HepG2 (cell line): Measurements from ENCODE around the gene GPR119. TPM values are rescaled to one million over a fixed set of nuclear protein-coding genes. Genes with fewer than 3 reads are reported as not detected.

ENCODE experiments used
- BCL6 ChIP-seq: IDR thresholded peaks from 2 replicates; pipeline ENCODE4 v1.6.1; 2016; ENCODE audit warnings: missing genetic modification reagents, missing compliant biosample characterization
- FOXO1 ChIP-seq: sonication (generic); formaldehyde crosslinking; IDR thresholded peaks from 2 replicates; pipeline ENCODE4 v1.4.0; 2020; ENCODE audit warnings: missing genetic modification reagents
- KLF13 ChIP-seq: sonication (generic); formaldehyde crosslinking; IDR thresholded peaks from 2 replicates; pipeline ENCODE4 v1.4.0; 2020; ENCODE audit warnings: mild to moderate bottlenecking, missing genetic modification reagents
- KLF6 ChIP-seq: IDR thresholded peaks from 2 replicates; pipeline ENCODE4 v1.8.0; 2016; ENCODE audit warnings: missing biosample characterization, missing genetic modification reagents
- MEIS1 ChIP-seq: sonication (generic); formaldehyde crosslinking; IDR thresholded peaks from 2 replicates; pipeline ENCODE4 v1.9.0; 2021; ENCODE audit warnings: mild to moderate bottlenecking, missing genetic modification reagents, moderate library complexity, borderline replicate concordance
- MTF1 ChIP-seq: sonication (generic); formaldehyde crosslinking; IDR thresholded peaks from 2 replicates; pipeline ENCODE4 v1.5.0; 2020; ENCODE audit warnings: missing genetic modification reagents
- MZF1 ChIP-seq: sonication (generic); formaldehyde crosslinking; IDR thresholded peaks from 2 replicates; pipeline ENCODE4 v1.8.1; 2023; ENCODE audit warnings: mild to moderate bottlenecking, missing genetic modification reagents, borderline replicate concordance
- NKX3-1 ChIP-seq: sonication (generic); formaldehyde crosslinking; IDR thresholded peaks from 2 replicates; pipeline ENCODE4 v1.5.0; 2020; ENCODE audit warnings: missing genetic modification reagents
- PRMT3 ChIP-seq: sonication (generic); formaldehyde crosslinking; IDR thresholded peaks from 2 replicates; pipeline ENCODE4 v1.8.1; 2022; ENCODE audit warnings: low read depth, mild to moderate bottlenecking, moderate library complexity, missing genetic modification reagents, borderline replicate concordance
- SMAD1 ChIP-seq: sonication (generic); formaldehyde crosslinking; IDR thresholded peaks from 2 replicates; pipeline ENCODE4 v1.4.0; 2020; ENCODE audit warnings: missing genetic modification reagents, low read depth, mild to moderate bottlenecking, borderline replicate concordance
- THYN1 ChIP-seq: sonication (generic); formaldehyde crosslinking; IDR thresholded peaks from 2 replicates; pipeline ENCODE4 v1.8.1; 2023; ENCODE audit warnings: low read depth, mild to moderate bottlenecking, moderate library complexity, missing genetic modification reagents, borderline replicate concordance
- TMF1 ChIP-seq: sonication (generic); formaldehyde crosslinking; IDR thresholded peaks from 2 replicates; pipeline ENCODE4 v1.8.1; 2022; ENCODE audit warnings: low read depth, missing genetic modification reagents
- ZBTB42 ChIP-seq: sonication (generic); formaldehyde crosslinking; IDR thresholded peaks from 2 replicates; pipeline ENCODE4 v1.5.0; 2020; ENCODE audit warnings: mild to moderate bottlenecking, missing genetic modification reagents
- ZFAT ChIP-seq: sonication (generic); formaldehyde crosslinking; conservative IDR thresholded peaks from 2 replicates; pipeline ENCODE4 v1.8.1; 2023; ENCODE audit warnings: missing genetic modification reagents, inconsistent platforms
- ZNF205 ChIP-seq: IDR thresholded peaks from 2 replicates; pipeline ENCODE4 v1.6.1; 2018; ENCODE audit warnings: missing biosample characterization, missing genetic modification reagents
- ZNF329 ChIP-seq: sonication (generic); formaldehyde crosslinking; IDR thresholded peaks from 2 replicates; pipeline ENCODE4 v1.9.0; 2021; ENCODE audit warnings: low read depth, mild to moderate bottlenecking, missing genetic modification reagents
- ZNF441 ChIP-seq: sonication (generic); formaldehyde crosslinking; IDR thresholded peaks from 2 replicates; pipeline ENCODE4 v1.7.0; 2021; ENCODE audit warnings: missing genetic modification reagents, borderline replicate concordance
- ZNF460 ChIP-seq: sonication (generic); formaldehyde crosslinking; IDR thresholded peaks from 2 replicates; pipeline ENCODE4 v1.5.1; 2020; ENCODE audit warnings: missing genetic modification reagents, mild to moderate bottlenecking, borderline replicate concordance
- ZNF605 ChIP-seq: sonication (generic); formaldehyde crosslinking; IDR thresholded peaks from 2 replicates; pipeline ENCODE4 v1.8.0; 2022; ENCODE audit warnings: mild to moderate bottlenecking, missing genetic modification reagents
- ZNF703 ChIP-seq: sonication (generic); formaldehyde crosslinking; IDR thresholded peaks from 2 replicates; pipeline ENCODE4 v1.5.1; 2020; ENCODE audit warnings: missing genetic modification reagents, mild to moderate bottlenecking, moderate library complexity, borderline replicate concordance
- ZSCAN21 ChIP-seq: sonication (generic); formaldehyde crosslinking; IDR thresholded peaks from 2 replicates; pipeline ENCODE4 v1.8.0; 2022; ENCODE audit warnings: mild to moderate bottlenecking, missing genetic modification reagents, moderate library complexity, borderline replicate concordance
- ZSCAN9 ChIP-seq: IDR thresholded peaks from 2 replicates; pipeline ENCODE4 v1.6.1; 2016; ENCODE audit warnings: borderline replicate concordance
- polyA plus RNA-seq, 8 experiments: library from polyadenylated mRNA; depleted of rRNA in 3 of 8; stranded (reverse) in 7 of 8; unstranded in 1 of 8; fragments of >200 nt; fragmentation: Illumina TruSeq in 4 of 8; extraction: Trizol in 4 of 8; gene quantifications; 2 replicates each; pipeline versions ENCODE4 v1.2.1 to v1.2.3, GENCODE V29; 2011 to 2016; ENCODE audit warnings: low read depth in 4 of 8, missing spikeins in 1 of 8, mixed read lengths in 1 of 8; ENCODE audit not compliant: insufficient read depth in 1 of 8
- total RNA-seq, 5 experiments: library from RNA; depleted of rRNA; stranded (reverse); fragments of >200 nt; fragmentation: Illumina TruSeq; extraction: Trizol; gene quantifications; 2 replicates each; pipeline ENCODE4 v1.2.3, GENCODE V29; 2016; ENCODE audit warnings: low read depth in 1 of 5
- TF ChIP-seq, protein P1 (sequence below): sonication (generic); formaldehyde crosslinking; IDR thresholded peaks from 2 replicates; pipeline ENCODE4 v1.5.0; 2020; ENCODE audit warnings: missing genetic modification reagents, mild to moderate bottlenecking, borderline replicate concordance
- TF ChIP-seq, protein P2 (sequence below): sonication (generic); formaldehyde crosslinking; IDR thresholded peaks from 2 replicates; pipeline ENCODE4 v1.5.1; 2020; ENCODE audit warnings: mild to moderate bottlenecking, missing genetic modification reagents, moderate library complexity
- TF ChIP-seq, protein P3 (sequence below): sonication (generic); formaldehyde crosslinking; IDR thresholded peaks from 2 replicates; pipeline ENCODE4 v1.8.1; 2023; ENCODE audit warnings: missing genetic modification reagents, inconsistent platforms, borderline replicate concordance
- TF ChIP-seq, protein P4 (sequence below): sonication (generic); formaldehyde crosslinking; IDR thresholded peaks from 2 replicates; pipeline ENCODE4 v1.4.0; 2020; ENCODE audit warnings: missing genetic modification reagents

The GPR119 gene
- total and polyA plus RNA-seq, 2 of the 13 experiments (the other 11 are each of a cell fraction or from before 2014, with no cell fraction given), result 2.6 to 5.5 TPM

DNA sequence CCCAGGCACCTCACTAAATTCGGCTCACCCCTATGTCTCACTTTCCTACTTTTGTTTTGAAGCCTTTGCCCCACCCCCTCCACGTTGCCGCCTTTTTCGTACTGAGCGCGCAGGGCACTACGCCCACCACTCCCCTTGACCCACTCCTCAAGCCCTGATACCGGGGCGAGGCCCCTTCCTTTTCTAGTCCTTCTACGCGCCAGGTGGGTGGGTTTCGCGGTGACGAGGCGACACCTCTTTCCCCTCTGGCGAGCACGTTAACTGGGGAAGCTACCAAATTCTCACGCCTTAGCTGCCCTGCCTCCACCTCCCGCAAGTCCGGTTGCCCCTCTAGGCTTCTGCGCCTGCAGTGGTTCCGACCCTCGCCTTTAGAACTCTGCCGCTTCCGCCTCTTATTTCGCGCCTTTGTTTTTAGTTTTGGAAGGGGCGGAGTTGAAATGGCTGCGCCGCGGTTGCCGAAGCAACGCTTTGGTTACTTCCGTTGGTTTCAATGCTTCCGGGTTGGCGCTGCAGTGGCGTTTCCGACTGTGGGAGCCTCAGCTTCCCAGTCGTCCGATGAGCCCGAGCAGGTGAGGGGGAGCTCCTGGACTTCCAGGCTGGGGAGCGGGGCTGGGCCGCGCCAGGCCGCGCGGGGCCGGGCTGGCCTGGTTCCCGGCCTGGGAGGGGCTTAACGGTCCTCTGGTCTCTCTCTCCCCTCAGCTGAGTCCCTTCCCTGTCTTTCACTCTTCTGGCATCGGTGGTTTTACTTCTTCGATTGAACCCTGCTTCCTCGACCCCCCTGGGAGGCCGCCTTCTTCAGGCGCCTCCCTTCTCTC is 45.9 kb downstream of the GPR119 start, which contains the start of gene SLC25A14 (continued):
- TF ChIP-seq, protein P1, sequence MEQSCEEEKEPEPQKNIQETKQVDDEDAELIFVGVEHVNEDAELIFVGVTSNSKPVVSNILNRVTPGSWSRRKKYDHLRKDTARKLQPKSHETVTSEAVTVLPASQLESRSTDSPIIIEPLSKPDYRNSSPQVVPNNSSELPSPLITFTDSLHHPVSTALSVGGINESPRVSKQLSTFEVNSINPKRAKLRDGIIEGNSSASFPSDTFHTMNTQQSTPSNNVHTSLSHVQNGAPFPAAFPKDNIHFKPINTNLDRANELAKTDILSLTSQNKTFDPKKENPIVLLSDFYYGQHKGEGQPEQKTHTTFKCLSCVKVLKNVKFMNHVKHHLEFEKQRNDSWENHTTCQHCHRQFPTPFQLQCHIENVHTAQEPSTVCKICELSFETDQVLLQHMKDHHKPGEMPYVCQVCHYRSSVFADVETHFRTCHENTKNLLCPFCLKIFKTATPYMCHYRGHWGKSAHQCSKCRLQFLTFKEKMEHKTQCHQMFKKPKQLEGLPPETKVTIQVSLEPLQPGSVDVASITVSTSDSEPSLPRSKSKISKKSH (CRISPR knock-in tag), result no peak
- TF ChIP-seq ZNF703 (no peak), ZSCAN21 (CRISPR knock-in tag) (no peak), ZFAT (CRISPR knock-in tag) (no peak), KLF6 (CRISPR knock-in tag) (no peak), MZF1 (CRISPR knock-in tag) (no peak), ZNF460 (CRISPR knock-in tag) (no peak), KLF13 (CRISPR knock-in tag) (no peak), BCL6 (CRISPR knock-in tag) (no peak), MEIS1 (CRISPR knock-in tag) (no peak), MTF1 (no peak), FOXO1 (CRISPR knock-in tag) (no peak; the same call in 1 of the 2 replicates), ZNF205 (CRISPR knock-in tag) (no peak), NKX3-1 (CRISPR knock-in tag) (no peak), TMF1 (CRISPR knock-in tag) (no peak), ZNF329 (CRISPR knock-in tag) (no peak), ZNF441 (CRISPR knock-in tag) (no peak), ZNF605 (CRISPR knock-in tag) (no peak), ZSCAN9 (CRISPR knock-in tag) (no peak), ZBTB42 (CRISPR knock-in tag) (no peak), SMAD1 (no peak), PRMT3 (CRISPR knock-in tag) (no peak), THYN1 (CRISPR knock-in tag) (no peak)
- TF ChIP-seq, protein P2, sequence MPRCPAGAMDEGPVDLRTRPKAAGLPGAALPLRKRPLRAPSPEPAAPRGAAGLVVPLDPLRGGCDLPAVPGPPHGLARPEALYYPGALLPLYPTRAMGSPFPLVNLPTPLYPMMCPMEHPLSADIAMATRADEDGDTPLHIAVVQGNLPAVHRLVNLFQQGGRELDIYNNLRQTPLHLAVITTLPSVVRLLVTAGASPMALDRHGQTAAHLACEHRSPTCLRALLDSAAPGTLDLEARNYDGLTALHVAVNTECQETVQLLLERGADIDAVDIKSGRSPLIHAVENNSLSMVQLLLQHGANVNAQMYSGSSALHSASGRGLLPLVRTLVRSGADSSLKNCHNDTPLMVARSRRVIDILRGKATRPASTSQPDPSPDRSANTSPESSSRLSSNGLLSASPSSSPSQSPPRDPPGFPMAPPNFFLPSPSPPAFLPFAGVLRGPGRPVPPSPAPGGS (CRISPR knock-in tag), result no peak
- TF ChIP-seq, protein P3, sequence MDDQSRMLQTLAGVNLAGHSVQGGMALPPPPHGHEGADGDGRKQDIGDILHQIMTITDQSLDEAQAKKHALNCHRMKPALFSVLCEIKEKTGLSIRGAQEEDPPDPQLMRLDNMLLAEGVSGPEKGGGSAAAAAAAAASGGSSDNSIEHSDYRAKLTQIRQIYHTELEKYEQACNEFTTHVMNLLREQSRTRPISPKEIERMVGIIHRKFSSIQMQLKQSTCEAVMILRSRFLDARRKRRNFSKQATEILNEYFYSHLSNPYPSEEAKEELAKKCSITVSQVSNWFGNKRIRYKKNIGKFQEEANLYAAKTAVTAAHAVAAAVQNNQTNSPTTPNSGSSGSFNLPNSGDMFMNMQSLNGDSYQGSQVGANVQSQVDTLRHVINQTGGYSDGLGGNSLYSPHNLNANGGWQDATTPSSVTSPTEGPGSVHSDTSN, result no peak
- TF ChIP-seq, protein P4, sequence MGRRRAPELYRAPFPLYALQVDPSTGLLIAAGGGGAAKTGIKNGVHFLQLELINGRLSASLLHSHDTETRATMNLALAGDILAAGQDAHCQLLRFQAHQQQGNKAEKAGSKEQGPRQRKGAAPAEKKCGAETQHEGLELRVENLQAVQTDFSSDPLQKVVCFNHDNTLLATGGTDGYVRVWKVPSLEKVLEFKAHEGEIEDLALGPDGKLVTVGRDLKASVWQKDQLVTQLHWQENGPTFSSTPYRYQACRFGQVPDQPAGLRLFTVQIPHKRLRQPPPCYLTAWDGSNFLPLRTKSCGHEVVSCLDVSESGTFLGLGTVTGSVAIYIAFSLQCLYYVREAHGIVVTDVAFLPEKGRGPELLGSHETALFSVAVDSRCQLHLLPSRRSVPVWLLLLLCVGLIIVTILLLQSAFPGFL (CRISPR knock-in tag), result no peak
